HPDE6-E6E7 (cell line): ENCODE measurements around the gene ARHGEF26.

Source experiments
- DNase-seq: peaks from one replicate; pipeline ENCODE4 v3.0.0; 2011; ENCODE audit warnings: missing footprints; ENCODE audit errors: extremely low spot score

ARHGEF26 gene

GRCh38 chr3:154161806-154162205 lies 40.6 kb downstream of the ARHGEF26 start:
- no peak for DNase-seq

- DNase-seq, result no peak
These were observed 43.2 kb downstream of the ARHGEF26 start for GRCh38 chr3:154164387-154164786.

GRCh38 chr3:154168998-154169795 lies 48.0 kb downstream of the ARHGEF26 start:
- DNase-seq, result no peak

GRCh38 chr3:154169796-154170110 lies 48.6 kb downstream of the ARHGEF26 start:
- no peak for DNase-seq

GRCh38 chr3:154170300-154170699 lies 49.1 kb downstream of the ARHGEF26 start:
- no peak for DNase-seq

- no peak for DNase-seq
These were observed 53.9 kb downstream of the ARHGEF26 start for GRCh38 chr3:154175041-154175440.

- no peak for DNase-seq
These were observed 54.8 kb downstream of the ARHGEF26 start for GRCh38 chr3:154176036-154176435.

GRCh38 chr3:154177406-154177805 lies 56.2 kb downstream of the ARHGEF26 start:
- no peak for DNase-seq

GRCh38 chr3:154178172-154178571 lies 57.0 kb downstream of the ARHGEF26 start:
- no peak for DNase-seq

GRCh38 chr3:154180836-154181691 lies 59.9 kb downstream of the ARHGEF26 start:
- DNase-seq, result peak; percentile 17

- no peak for DNase-seq
These were observed 61.2 kb downstream of the ARHGEF26 start for GRCh38 chr3:154182322-154182922.

GRCh38 chr3:154182975-154183374 lies 61.8 kb downstream of the ARHGEF26 start:
- no peak for DNase-seq

- no peak for DNase-seq
These were observed 63.4 kb downstream of the ARHGEF26 start for GRCh38 chr3:154184582-154184981.

- no peak for DNase-seq
These were observed 67.2 kb downstream of the ARHGEF26 start for GRCh38 chr3:154188437-154188836.

GRCh38 chr3:154188846-154189245 lies 67.7 kb downstream of the ARHGEF26 start:
- no peak for DNase-seq

GRCh38 chr3:154191520-154191919 lies 70.3 kb downstream of the ARHGEF26 start:
- no peak for DNase-seq

GRCh38 chr3:154192225-154192624 lies 71.0 kb downstream of the ARHGEF26 start:
- no peak for DNase-seq

GRCh38 chr3:154193000-154193615 lies 71.9 kb downstream of the ARHGEF26 start:
- no peak for DNase-seq

- DNase-seq, result no peak
These were observed 73.7 kb downstream of the ARHGEF26 start for GRCh38 chr3:154194877-154195276.

GRCh38 chr3:154195620-154196356 lies 74.6 kb downstream of the ARHGEF26 start:
- DNase-seq, result no peak

GRCh38 chr3:154197751-154198150 lies 76.6 kb downstream of the ARHGEF26 start:
- DNase-seq, result no peak
